HepG2 (cell line): ENCODE results near the gene GORASP2. TPM values are rescaled to one million over a fixed set of nuclear protein-coding genes. Genes with fewer than 3 reads are reported as not detected.

Source experiments
- CAMTA2 ChIP-seq: sonication (generic); formaldehyde crosslinking; IDR thresholded peaks from 2 replicates; pipeline ENCODE4 v1.4.0; 2020; ENCODE audit warnings: mild to moderate bottlenecking, missing genetic modification reagents, borderline replicate concordance
- GABPA ChIP-seq, 2 experiments: IDR thresholded peaks; 2 replicates each; pipeline ENCODE4 v1.6.1; 2011 to 2016; ENCODE audit warnings: low read depth in 2 of 2, low read length in 1 of 2, missing biosample characterization in 1 of 2, missing genetic modification characterization in 1 of 2
- HOXA7 ChIP-seq: sonication (generic); formaldehyde crosslinking; IDR thresholded peaks from 2 replicates; pipeline ENCODE4 v1.8.1; 2022; ENCODE audit warnings: mild to moderate bottlenecking, missing genetic modification reagents, moderate library complexity
- IKZF1 ChIP-seq: fragments of 450-650 bp; IDR thresholded peaks from 2 replicates; pipeline ENCODE4 v1.7.1; 2016
- MXD4 ChIP-seq: IDR thresholded peaks from 2 replicates; pipeline ENCODE4 v1.6.1; 2016; ENCODE audit warnings: mild to moderate bottlenecking, missing biosample characterization, missing genetic modification reagents
- MZF1 ChIP-seq: sonication (generic); formaldehyde crosslinking; IDR thresholded peaks from 2 replicates; pipeline ENCODE4 v1.8.1; 2023; ENCODE audit warnings: mild to moderate bottlenecking, missing genetic modification reagents, borderline replicate concordance
- PPARG ChIP-seq: conservative IDR thresholded peaks from 2 replicates; pipeline ENCODE4 v1.6.1; 2016; ENCODE audit warnings: missing biosample characterization, missing genetic modification reagents
- SKI ChIP-seq: fragments of 450-650 bp; IDR thresholded peaks from one replicate; pipeline ENCODE4 v1.6.1; 2018; ENCODE audit warnings: mild to moderate bottlenecking; ENCODE audit not compliant: partially characterized antibody
- TBX2 ChIP-seq: sonication (generic); formaldehyde crosslinking; IDR thresholded peaks from 2 replicates; pipeline ENCODE4 v1.5.0; 2020; ENCODE audit warnings: missing genetic modification reagents, mild to moderate bottlenecking, borderline replicate concordance
- USF2 ChIP-seq, 2 experiments: sonication (generic) in 1 of 2; formaldehyde crosslinking in 1 of 2; IDR thresholded peaks; 2 replicates each; pipeline versions ENCODE4 v1.5.1 to v1.6.1; 2011 to 2020; ENCODE audit warnings: borderline replicate concordance in 1 of 2, low read depth in 1 of 2, low read length in 1 of 2, mild to moderate bottlenecking in 1 of 2, missing genetic modification reagents in 1 of 2, moderate library complexity in 1 of 2
- YY1 ChIP-seq: IDR thresholded peaks from 2 replicates; pipeline ENCODE4 v1.6.1; 2011; ENCODE audit warnings: low read length, low read depth, moderate library complexity, mild to moderate bottlenecking; ENCODE audit not compliant: insufficient read depth, insufficient replicate concordance
- ZBTB14 ChIP-seq: sonication (generic); formaldehyde crosslinking; IDR thresholded peaks from 2 replicates; pipeline ENCODE4 v1.4.0; 2020; ENCODE audit warnings: missing genetic modification reagents
- ZBTB20 ChIP-seq: sonication (generic); formaldehyde crosslinking; IDR thresholded peaks from 2 replicates; pipeline ENCODE4 v1.8.1; 2023; ENCODE audit warnings: missing genetic modification reagents, low read depth, mild to moderate bottlenecking, borderline replicate concordance
- ZKSCAN1 ChIP-seq: fragments of 150-350 bp; IDR thresholded peaks from 2 replicates; pipeline ENCODE4 v1.6.1; 2014; ENCODE audit warnings: low read length
- ZNF160 ChIP-seq: sonication (generic); formaldehyde crosslinking; IDR thresholded peaks from 2 replicates; pipeline ENCODE4 v1.8.0; 2022; ENCODE audit warnings: mild to moderate bottlenecking, inconsistent platforms, missing genetic modification reagents
- ZNF335 ChIP-seq: sonication (generic); formaldehyde crosslinking; IDR thresholded peaks from 2 replicates; pipeline ENCODE4 v1.4.0; 2020; ENCODE audit warnings: missing genetic modification reagents
- ZNF350 ChIP-seq: sonication (generic); formaldehyde crosslinking; IDR thresholded peaks from 2 replicates; pipeline ENCODE4 v1.4.0; 2020; ENCODE audit warnings: mild to moderate bottlenecking, low read depth, missing genetic modification reagents, borderline replicate concordance
- ZNF670 ChIP-seq: sonication (generic); formaldehyde crosslinking; IDR thresholded peaks from 2 replicates; pipeline ENCODE4 v1.8.0; 2022; ENCODE audit warnings: mild to moderate bottlenecking, missing genetic modification reagents, borderline replicate concordance
- polyA plus RNA-seq, 8 experiments: library from polyadenylated mRNA; depleted of rRNA in 3 of 8; stranded (reverse) in 7 of 8; unstranded in 1 of 8; fragments of >200 nt; fragmentation: Illumina TruSeq in 4 of 8; extraction: Trizol in 4 of 8; gene quantifications; 2 replicates each; pipeline versions ENCODE4 v1.2.1 to v1.2.3, GENCODE V29; 2011 to 2016; ENCODE audit warnings: low read depth in 4 of 8, missing spikeins in 1 of 8, mixed read lengths in 1 of 8; ENCODE audit not compliant: insufficient read depth in 1 of 8
- total RNA-seq, 5 experiments: library from RNA; depleted of rRNA; stranded (reverse); fragments of >200 nt; fragmentation: Illumina TruSeq; extraction: Trizol; gene quantifications; 2 replicates each; pipeline ENCODE4 v1.2.3, GENCODE V29; 2016; ENCODE audit warnings: low read depth in 1 of 5
- TF ChIP-seq, protein P1 (sequence below): IDR thresholded peaks from 2 replicates; pipeline ENCODE4 v1.6.1; 2016; ENCODE audit warnings: missing compliant biosample characterization, missing genetic modification reagents, borderline replicate concordance
- TF ChIP-seq, protein P2 (sequence below): sonication (generic); formaldehyde crosslinking; IDR thresholded peaks from 2 replicates; pipeline ENCODE4 v1.4.0; 2020; ENCODE audit warnings: missing genetic modification reagents; ENCODE audit errors: not compliant biosample characterization
- TF ChIP-seq, protein P3 (sequence below): IDR thresholded peaks from 2 replicates; pipeline ENCODE4 v1.6.1; 2012; ENCODE audit warnings: inconsistent platforms
- TF ChIP-seq, protein P4 (sequence below): IDR thresholded peaks from 2 replicates; pipeline ENCODE4 v1.6.1; 2016; ENCODE audit warnings: mild to moderate bottlenecking, missing biosample characterization, missing genetic modification reagents

Gene GORASP2
- total and polyA plus RNA-seq, 2 of the 13 experiments (the other 11 are each of a cell fraction or from before 2014, with no cell fraction given) = 103 to 239 TPM

GRCh38 chr2:170974304-170974993 lies 45.4 kb downstream of the GORASP2 start (continued):
- TF ChIP-seq, protein P1, sequence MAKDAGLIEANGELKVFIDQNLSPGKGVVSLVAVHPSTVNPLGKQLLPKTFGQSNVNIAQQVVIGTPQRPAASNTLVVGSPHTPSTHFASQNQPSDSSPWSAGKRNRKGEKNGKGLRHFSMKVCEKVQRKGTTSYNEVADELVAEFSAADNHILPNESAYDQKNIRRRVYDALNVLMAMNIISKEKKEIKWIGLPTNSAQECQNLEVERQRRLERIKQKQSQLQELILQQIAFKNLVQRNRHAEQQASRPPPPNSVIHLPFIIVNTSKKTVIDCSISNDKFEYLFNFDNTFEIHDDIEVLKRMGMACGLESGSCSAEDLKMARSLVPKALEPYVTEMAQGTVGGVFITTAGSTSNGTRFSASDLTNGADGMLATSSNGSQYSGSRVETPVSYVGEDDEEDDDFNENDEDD (CRISPR knock-in tag) = peak; percentile 52; the same call in 1 of the 2 replicates
- TF ChIP-seq HOXA7 (CRISPR knock-in tag) (no peak), GABPA (IDR thresholded peaks at IDR 0.05; ENCODE audit: low read depth, low read length) (no peak), GABPA (CRISPR knock-in tag; IDR thresholded peaks at IDR 0.05; ENCODE audit: low read depth) (peak; percentile 63), PPARG (no peak), ZKSCAN1 (0 out of 2 replicates have a peak, but pooled peaks have one; percentile 15), ZNF350 (CRISPR knock-in tag) (0 out of 2 replicates have a peak, but pooled peaks have one; percentile 29), MZF1 (peak; percentile 62; the same call in 1 of the 2 replicates), ZNF670 (CRISPR knock-in tag) (peak; percentile 50; the same call in 1 of the 2 replicates), TBX2 (CRISPR knock-in tag) (0 out of 2 replicates have a peak, but pooled peaks have one; percentile 10), YY1 (no peak), MXD4 (CRISPR knock-in tag) (0 out of 2 replicates have a peak, but pooled peaks have one; percentile 22), CAMTA2 (CRISPR knock-in tag) (no peak), ZBTB14 (0 out of 2 replicates have a peak, but pooled peaks have one; percentile 10), ZNF160 (no peak), IKZF1 (no peak), USF2 (IDR thresholded peaks at IDR 0.05; ENCODE audit: low read depth, low read length) (peak; percentile 72), USF2 (CRISPR knock-in tag; IDR thresholded peaks at IDR 0.05; ENCODE audit: borderline replicate concordance) (peak; percentile 68; the same call in 1 of the 2 replicates), ZNF335 (CRISPR knock-in tag) (0 out of 2 replicates have a peak, but pooled peaks have one; percentile 1), ZBTB20 (CRISPR knock-in tag) (0 out of 2 replicates have a peak, but pooled peaks have one; percentile 2), SKI (no peak)
- TF ChIP-seq, protein P2, sequence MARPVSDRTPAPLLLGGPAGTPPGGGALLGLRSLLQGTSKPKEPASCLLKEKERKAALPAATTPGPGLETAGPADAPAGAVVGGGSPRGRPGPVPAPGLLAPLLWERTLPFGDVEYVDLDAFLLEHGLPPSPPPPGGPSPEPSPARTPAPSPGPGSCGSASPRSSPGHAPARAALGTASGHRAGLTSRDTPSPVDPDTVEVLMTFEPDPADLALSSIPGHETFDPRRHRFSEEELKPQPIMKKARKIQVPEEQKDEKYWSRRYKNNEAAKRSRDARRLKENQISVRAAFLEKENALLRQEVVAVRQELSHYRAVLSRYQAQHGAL = peak; percentile 12
- TF ChIP-seq, protein P3, sequence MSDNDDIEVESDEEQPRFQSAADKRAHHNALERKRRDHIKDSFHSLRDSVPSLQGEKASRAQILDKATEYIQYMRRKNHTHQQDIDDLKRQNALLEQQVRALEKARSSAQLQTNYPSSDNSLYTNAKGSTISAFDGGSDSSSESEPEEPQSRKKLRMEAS = peak; percentile 88
- TF ChIP-seq, protein P4, sequence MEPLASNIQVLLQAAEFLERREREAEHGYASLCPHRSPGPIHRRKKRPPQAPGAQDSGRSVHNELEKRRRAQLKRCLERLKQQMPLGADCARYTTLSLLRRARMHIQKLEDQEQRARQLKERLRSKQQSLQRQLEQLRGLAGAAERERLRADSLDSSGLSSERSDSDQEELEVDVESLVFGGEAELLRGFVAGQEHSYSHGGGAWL (CRISPR knock-in tag) = no peak; the same call in 1 of the 2 replicates
